Right lobe of liver (tissue), 4 donors: ENCODE data around the gene ZNF439.

Experiments
- CTCF ChIP-seq, 4 donors: fragments of 200-600 bp in 3 of 4; fragments of 450-650 bp in 1 of 4; IDR thresholded peaks; one replicate each; pipeline versions ENCODE4 v1.5.1 to v1.8.0; 2016 to 2022; ENCODE audit warnings: antibody characterized with exemption in 4 of 4, mild to moderate bottlenecking in 2 of 4
- POLR2A ChIP-seq: fragments of 450-650 bp; IDR thresholded peaks from one replicate; pipeline ENCODE4 v1.6.1; 2017; ENCODE audit warnings: antibody characterized with exemption, mild to moderate bottlenecking
- donor health status: DM: no; HTN: no; CAD: no.
- donor health status: DM: no; HTN: no; CAD: no.
- donor health status: DM: no; HTN: yes; CAD: no.

- no peak for TF ChIP-seq CTCF (IDR thresholded peaks at IDR 0.05)
- TF ChIP-seq POLR2A = no peak
Measured at GRCh38 chr19:11806354-11807098, 42.0 kb upstream of the ZNF439 start.
